IPS-NIHi7 (cell line): ENCODE data around the gene NDUFB10.

ENCODE experiments used
- DNase-seq: peaks from one replicate; pipeline ENCODE4 v3.0.0; 2012; ENCODE audit warnings: mixed read lengths; ENCODE audit errors: extremely low spot score

Gene NDUFB10

GRCh38 chr16:1971796-1972489 lies 12.6 kb downstream of the NDUFB10 start, which contains the start of gene TBL3:
Gene TBL3 (plus strand): TSS chr16:1972053. CDS start chr16:1972165, 112 bp downstream.
- DNase-seq, result peak; percentile 92

GRCh38 chr16:1972490-1972877 lies 13.1 kb downstream of the NDUFB10 start:
- no peak for DNase-seq

- DNase-seq, result no peak
These were observed 14.3 kb downstream of the NDUFB10 start for GRCh38 chr16:1973461-1974156.

GRCh38 chr16:1974157-1975070 lies 15.1 kb downstream of the NDUFB10 start:
- no peak for DNase-seq

GRCh38 chr16:1975432-1976215 lies 16.3 kb downstream of the NDUFB10 start:
- no peak for DNase-seq

GRCh38 chr16:1976216-1976520 lies 16.8 kb downstream of the NDUFB10 start:
- DNase-seq, result no peak

GRCh38 chr16:1976951-1977874 lies 17.9 kb downstream of the NDUFB10 start:
- no peak for DNase-seq

- DNase-seq, result no peak
These were observed 18.5 kb downstream of the NDUFB10 start for GRCh38 chr16:1977875-1978268.

GRCh38 chr16:1978476-1979120 lies 19.3 kb downstream of the NDUFB10 start:
- DNase-seq, result peak; percentile 37

- peak; percentile 79 for DNase-seq
These were observed 20.1 kb downstream of the NDUFB10 start for GRCh38 chr16:1979271-1980029.

GRCh38 chr16:1980030-1980769 lies 20.9 kb downstream of the NDUFB10 start:
- peak; percentile 46 for DNase-seq

- no peak for DNase-seq
These were observed 21.4 kb downstream of the NDUFB10 start for GRCh38 chr16:1980770-1981087.

- no peak for DNase-seq
These were observed 22.1 kb downstream of the NDUFB10 start, which contains the start of gene NOXO1 for GRCh38 chr16:1981398-1981836. Gene NOXO1 (minus strand): TSS chr16:1981469. CDS start chr16:1981179, 290 bp downstream.

- DNase-seq, result no peak
These were observed 22.7 kb downstream of the NDUFB10 start for GRCh38 chr16:1982013-1982433.

GRCh38 chr16:1982991-1983543 lies 23.7 kb downstream of the NDUFB10 start:
- DNase-seq, result no peak

GRCh38 chr16:1983544-1984346 lies 24.4 kb downstream of the NDUFB10 start, which contains the start of gene GFER:
Gene GFER (plus strand): TSS chr16:1984193. CDS start chr16:1984219, 26 bp downstream.
- DNase-seq, result peak; percentile 96
